Right renal pelvis (tissue), 4 donors: ENCODE data around the gene NTRK3. TPM values are rescaled to one million over a fixed set of nuclear protein-coding genes. Genes with fewer than 3 reads are reported as not detected.

Experiments
- DNase-seq, 4 donors: peaks; one replicate each; pipeline ENCODE4 v3.0.0-alpha.2; 2013; ENCODE audit warnings: low read depth in 4 of 4, low spot score in 3 of 4, missing footprints in 1 of 4
- polyA plus RNA-seq, 4 donors: library from polyadenylated mRNA; unstranded; fragments of 120-200 nt; gene quantifications; one replicate each; pipeline ENCODE4 v1.2.1, GENCODE V29; 2013; ENCODE audit not compliant: insufficient read length in 4 of 4

NTRK3 gene
- polyA plus RNA-seq, 4 donors: 9.3 to 15.6 (median 13.5) TPM

DNA sequence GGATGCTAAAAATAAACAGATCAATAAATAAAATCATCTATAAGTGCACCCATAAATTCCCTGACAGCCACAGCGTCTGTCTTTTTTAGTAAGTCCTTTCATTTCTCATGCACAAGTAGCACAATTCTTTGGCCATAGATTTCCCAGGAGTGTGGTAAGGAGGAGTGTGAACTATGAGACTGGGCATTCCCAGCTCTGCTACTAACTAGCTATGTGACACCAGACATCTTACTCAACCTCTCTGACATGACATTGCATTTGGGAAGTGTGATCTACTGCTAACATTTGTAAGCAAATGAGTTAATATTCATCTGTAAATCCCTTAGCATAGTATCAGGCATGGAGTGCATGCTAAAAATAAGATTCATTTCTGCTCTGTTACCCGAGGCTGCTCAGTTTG is 301.7 kb downstream of the NTRK3 start:
- no peak for DNase-seq

DNA sequence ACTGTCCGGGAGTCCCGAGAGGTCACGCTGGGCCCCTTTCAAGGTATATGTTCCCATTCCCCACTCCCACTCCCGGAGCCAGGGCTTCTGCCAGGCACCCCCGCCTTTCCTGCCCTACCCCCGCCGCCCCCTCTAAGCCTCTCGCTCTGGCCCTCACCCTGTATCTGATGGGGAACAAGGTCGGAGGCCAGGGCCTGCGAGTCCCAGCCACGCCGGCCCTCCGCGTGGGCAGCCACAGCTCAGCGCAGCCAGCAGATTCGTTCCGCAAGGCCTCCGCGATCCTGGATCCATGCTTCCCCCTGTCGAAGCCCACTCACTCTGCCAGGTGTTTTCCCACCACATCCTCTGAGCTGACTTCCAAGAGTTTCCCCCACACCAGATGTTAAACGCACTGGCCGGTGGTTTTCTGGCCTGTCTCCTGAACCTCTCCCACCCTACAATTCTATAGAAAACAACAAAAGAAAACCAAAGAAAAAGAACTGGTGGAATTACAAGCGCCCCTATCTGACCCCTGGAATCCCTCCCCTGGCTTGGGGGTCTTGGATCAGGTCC is 303.7 kb downstream of the NTRK3 start:
- no peak for DNase-seq

DNA sequence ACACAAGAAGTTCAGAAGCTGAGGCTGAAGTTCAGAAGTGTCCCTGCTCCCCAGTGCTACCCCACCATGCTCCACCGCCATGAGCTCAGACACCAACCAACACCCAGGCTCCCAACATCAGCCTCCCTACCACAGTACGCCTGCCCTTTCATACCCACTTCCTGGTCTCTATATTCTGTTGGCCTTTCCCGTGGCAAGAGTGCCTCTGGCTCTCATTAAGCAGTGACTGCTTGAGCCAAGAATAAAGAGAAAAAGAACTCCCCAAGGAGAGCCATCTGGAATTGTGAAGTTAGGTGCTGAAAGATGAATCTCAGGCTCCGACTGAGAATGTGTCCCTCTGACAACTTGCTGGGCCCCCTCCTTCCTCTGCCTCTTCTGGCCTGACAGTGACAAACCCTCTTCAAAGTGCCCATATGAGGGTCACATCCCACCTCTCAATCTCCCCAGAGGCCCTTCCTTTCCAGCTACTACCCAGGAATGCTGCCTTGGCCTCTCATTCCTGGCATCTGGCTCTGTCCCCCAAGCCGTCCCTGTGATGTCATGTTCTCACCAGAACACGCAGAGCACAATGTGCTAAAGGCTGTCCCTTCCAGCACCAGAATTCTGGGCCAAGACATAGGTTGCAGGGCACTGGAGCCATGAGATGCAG is 306.8 kb downstream of the NTRK3 start:
- DNase-seq: no peak

DNA sequence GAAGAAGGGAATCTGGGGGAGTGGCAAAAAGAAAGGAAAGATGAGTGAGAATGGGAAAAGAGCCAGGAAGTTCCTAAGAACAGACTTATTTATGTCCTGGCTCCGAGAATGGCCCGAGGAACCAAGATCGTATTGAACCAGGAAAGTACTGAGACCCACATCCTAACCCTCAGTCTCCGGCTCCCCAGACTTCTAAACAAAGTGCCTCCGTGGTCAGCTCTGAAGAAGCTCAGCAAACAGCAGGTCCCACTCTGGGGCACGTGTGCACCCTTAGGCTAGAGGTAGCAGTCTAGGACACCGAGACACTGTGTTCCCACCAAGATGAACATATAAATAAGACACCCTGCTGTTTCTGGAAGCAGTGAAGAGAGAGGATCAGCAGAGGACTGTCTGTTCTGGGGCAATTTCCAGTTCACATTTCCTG is 307.4 kb downstream of the NTRK3 start:
- no peak for DNase-seq

DNA sequence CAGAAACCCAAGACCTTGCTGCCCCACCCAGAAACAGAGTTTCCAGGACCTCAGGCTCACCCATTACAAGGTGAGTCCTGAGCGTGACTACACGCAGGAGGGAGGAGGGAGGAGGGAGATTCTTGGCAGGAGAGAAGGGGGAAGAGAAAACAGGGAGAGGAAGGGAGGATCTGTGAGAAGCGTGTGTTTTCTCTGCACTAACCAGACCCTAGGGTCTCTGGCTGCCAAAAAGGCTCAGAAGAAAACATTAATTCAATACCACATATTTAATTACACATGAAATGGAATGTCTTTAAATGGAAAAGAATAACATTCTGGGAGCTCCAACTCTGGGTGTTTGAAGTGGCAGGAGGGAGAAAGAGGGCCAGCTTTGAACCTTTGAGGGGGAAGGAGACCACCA is 309.0 kb downstream of the NTRK3 start:
- no peak for DNase-seq

DNA sequence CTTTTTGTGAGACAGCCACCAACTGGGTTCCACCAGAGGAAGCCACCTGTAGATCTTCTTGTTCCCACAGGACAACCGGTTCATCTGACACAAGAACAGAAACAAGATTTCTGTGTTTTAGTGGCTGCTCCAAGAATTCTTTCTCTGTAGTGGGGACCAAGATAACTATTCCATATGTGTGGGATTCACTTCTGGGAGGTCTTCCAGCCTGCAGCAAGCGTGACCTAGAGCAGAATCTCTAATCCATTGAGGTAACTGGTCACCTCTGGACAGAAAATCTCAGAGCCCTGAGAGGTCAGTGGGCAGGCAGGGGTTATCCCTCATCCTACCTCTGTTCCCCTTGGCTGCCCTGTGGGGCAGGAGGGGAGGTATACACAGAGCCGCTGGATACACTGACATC is 311.3 kb downstream of the NTRK3 start:
- no peak for DNase-seq

DNA sequence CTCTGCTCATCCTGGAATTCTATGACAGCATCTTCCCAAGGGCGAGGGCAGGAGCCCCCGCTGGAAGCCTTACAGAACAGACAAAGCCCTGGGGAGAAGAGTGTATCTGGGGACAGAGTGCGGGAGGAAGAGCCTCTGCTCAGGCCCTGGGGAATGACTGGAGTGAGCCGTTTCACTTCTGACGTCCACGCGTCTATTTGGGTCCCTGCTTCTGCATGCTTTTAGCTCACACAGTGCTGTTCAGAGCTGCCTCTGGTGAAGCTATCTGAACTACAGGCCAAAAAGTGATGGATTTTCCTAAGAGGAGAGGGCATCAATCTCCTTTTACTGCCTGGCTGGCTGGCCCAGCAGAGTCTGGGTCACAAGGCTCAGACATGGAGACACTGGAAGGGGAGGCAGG is 311.8 kb downstream of the NTRK3 start:
- no peak for DNase-seq

DNA sequence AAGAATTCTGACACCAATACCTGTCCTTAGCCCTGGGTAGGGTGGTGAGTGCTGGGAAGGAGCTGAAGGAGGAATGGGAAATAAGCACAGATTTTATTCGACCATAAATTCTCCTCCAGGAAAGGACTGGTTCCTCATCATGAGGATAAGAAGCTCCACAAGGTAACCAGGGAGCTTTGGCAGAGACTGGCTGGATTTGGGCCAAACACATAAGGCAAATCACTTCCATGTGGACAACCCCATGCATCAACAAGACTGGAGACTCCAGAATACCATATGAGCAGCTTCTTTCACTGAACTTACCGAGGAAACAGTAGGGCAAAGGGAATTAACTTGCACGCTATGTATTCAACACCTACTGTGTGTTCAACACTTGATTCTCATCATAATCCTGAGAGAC is 312.5 kb downstream of the NTRK3 start:
- no peak for DNase-seq

DNA sequence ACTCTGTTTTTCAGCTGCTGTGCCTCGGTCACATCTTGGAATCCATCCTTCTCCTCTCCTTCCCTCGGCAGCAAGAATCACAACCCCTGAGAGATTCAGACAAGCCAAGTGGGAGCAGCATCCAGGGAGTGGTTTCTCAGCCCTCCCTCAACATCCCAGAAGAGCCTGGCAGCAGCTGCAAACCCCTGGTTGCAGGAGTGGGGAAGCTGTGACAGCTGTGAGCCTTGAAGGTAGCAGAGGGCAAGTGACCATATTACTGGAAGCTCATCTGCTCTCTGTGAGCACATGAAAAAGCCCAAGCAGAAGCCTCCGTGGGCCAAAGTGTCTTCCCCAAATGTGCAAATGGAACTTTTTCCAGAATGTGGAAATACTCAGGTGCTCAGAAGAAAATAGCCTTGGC is 312.9 kb downstream of the NTRK3 start:
- no peak for DNase-seq

DNA sequence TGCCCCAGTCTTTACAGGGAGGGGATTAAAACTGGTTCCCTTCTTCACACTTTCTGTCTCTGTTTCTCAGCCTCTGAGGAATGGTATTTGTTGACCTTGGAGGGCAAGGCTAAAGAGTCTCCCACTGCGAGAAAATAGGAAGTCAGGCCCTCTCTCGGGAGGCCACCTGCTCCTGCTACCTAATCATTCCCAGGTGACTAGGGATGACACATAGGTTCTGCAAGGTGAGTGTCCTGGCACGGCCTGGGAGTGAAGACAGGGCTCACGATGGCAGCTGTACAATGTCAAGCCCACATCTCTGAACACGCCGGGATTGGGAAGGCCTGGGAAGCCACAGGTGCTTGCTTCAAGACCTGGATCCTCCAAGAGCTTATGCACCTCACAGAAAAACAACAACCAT is 314.2 kb downstream of the NTRK3 start:
- no peak for DNase-seq

DNA sequence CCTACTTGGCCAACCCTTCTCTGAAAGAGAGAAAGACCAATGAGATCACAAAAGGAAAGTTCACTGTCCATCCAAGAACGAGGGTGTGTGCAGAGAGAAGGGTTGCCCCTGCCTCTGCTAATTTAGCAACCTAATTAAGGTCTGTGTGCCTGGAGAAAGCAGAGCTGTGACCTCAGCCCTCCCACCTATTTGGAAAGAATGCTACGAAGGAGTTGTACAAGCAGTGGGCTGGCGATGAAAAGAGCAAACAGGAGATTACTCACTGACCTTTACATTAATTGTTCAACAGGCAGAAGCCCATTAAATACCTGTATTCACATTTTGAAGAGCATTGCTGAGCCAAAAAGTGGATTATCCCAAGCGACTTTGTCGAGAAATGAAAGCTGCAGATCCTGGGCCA is 314.9 kb downstream of the NTRK3 start:
- no peak for DNase-seq

DNA sequence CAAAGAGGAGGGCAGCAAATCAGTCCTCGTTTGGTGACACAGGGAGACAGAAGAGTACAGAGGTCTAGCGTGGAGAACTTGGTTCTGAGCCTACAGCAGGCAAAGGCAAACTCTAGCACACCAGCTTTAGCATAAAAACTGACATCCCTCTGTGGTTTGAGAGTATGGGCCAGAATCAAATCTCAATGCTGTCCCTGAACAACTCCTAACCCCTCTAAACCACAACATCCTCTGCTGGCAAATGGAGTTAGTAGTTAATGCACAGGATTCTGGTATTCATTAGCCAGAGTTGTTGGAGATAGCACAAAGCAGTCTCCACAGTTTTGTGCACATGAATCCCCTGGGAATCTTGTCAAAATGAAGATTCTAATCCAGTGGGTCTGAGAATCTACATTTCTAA is 315.8 kb downstream of the NTRK3 start:
- DNase-seq: no peak

DNA sequence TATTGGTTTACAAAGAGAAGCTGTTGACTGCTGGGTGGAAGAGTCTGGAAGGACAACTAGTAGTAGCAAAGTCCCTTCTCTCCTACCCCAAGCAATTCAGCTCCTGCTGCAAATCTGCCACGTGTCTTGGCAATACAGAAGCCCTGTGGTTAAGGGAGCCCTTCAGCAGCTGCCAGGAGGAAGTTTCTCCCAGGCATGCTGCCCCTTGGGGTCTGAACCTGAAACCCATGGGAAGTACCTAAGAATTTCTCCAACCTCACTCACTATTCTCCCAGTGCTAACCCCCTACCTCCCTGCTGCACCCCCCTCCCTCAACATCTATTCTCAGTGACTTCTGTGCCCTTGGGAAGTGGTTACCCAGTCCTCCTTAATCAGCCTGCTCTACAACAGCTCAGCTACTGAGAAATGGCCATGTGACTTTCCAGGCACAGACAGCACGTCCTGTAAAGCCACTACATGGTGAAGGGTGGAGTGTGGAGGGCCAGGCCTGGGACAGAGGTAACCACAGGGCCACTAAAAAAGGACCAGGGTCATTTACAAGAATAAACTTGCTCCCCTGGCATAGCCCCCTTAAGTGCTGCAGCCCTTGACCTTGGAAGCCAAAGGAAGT is 316.6 kb downstream of the NTRK3 start:
- DNase-seq: no peak

DNA sequence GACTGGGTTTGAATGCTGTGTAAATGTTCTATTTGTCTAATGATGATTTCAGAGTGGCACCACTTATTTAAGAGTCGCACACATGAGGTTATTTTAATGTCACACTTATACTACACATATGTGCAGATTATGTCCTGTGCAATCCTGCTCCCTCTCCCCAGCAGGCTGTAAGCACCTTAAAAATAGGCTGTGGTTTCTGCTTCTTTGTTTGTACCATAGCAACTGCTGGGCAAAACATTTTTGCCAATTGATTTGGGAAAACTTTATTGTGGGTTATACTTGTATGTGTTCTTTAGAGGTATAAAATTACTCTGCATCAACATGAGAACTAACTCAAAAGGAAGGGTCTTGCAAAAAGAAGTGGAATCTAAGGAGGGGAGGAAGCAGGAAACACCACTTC is 318.5 kb downstream of the NTRK3 start:
- DNase-seq: no peak

DNA sequence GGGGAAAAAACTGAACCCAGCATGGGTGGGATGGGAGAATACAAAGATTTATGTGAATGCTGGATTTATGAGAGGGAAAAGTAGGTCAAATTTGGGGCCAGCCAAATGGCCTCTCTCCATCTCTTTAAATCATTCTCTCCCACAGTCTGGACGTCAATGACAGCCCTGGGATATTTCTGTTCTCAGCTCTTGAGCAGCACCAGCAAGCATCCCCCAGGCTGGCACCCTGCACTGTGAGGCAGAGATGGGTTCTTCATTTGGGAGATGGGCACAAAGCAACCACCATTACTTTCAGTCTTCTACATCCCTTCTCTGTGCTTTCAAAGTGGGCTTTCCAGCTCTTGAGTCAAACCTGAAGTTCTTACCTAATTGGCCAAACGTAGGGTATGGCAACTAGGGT is 321.0 kb downstream of the NTRK3 start:
- DNase-seq: no peak

DNA sequence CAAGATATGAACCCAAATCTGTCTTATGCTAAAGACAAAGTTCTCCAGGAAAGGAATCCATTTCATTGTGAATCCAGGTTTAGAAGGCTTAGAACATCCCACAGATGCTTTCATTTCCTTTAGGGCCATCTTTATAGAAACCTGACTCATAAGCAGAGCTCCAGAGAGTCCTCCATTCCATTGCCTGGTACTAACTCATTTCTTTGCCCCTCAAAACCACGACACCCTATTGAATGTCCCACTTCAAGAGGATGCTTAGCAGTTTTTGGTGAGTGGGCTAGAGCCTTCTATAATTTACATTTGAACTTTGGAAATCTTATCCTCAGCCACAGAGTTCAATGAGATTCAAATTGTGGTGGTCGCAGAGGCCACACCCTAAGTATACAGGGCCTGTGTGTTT is 325.0 kb downstream of the NTRK3 start:
- DNase-seq: no peak

DNA sequence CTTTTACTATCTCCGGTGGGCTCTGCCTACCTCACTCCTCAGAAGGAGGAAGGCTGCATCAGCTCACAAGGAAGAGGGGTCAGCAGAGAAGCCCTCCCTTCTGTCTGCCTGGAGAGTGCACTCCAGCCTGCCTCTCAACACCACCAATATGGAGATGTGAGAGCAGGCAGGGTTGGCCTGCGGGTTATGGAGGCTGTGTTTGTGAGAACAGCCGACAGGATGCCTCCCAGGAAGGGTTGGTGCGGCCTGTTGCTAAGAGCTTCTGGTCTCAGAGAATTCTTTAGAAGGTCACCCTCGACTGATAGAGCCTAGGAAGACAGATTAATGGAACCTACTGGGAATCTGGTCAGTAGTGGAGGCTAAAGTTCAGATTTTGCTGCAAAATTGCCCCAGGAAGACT is 326.1 kb downstream of the NTRK3 start:
- DNase-seq: no peak

DNA sequence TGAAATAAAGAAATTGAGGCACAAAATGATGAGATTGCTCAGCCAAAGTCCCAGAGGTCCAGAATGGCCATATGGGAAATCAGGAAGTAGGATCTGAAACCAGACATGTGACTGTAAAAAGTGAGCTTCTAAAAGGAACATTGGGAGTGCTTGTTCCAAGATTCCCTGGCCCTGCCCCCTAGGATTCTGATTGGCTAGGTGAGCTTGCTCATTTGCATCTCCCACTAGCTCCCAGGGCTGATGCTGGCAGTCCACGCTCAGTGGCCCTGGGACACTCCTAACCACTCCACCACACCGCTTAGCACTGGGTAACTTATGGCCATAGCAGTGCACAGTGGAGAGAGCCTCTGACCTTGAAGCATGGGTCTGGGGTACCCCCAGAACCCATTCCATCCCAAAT is 326.7 kb downstream of the NTRK3 start:
- no peak for DNase-seq

DNA sequence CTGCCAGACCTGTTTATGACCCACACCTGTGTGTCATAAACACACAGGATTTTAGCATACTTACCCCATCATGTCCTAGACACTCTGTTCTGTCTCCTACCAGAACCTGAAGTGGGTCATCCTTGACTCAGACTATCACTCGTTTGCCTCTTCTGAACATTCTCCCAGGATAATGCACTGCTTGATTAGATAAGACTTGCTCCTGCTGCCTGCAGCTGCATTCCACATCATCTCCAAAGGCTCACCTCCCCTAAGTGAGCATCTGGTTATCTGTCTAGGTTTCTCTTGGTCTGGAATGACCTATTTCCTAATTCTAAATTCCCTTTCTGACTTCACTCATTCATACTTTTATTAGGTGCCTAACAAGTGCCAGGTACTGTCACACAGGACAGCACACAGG is 332.1 kb downstream of the NTRK3 start:
- DNase-seq: no peak

DNA sequence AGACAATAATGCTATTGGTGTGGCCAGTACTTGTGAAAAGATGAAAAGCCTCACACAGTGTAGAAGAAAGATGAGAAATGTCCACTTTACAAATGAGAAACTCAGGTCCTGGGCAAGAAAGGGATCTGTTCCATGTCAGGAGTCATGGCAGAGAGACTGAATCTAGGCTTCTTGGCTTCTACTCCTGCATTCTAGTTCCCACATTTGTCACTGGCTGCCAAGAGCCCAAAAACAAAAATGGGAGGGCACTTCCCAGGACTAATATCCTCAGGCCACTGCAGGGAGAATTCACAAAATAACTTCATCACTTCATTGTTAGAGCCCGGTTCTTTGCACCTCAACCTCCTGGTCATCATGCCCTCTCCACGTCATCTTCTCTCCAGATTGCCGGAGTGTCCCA is 337.5 kb downstream of the NTRK3 start:
- DNase-seq: no peak

DNA sequence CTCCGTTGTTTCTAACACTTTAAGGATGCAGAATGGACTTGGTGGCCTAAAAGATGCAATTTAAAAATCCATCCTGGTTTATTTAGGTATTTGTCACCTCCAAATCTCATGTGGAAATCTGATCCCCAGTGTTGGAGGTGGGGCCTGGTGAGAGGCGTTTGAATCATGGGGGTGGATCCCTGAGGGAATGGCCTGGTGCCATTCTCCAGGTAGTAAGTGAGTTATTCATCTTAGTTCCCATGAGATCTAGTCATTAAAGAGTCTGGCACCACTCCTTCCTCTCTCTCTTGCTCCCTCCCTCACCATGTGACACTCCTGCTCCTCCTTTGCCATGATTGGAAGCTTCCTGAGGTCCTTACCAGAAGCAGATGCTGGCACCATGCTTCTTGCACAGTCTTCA is 339.1 kb downstream of the NTRK3 start:
- no peak for DNase-seq

DNA sequence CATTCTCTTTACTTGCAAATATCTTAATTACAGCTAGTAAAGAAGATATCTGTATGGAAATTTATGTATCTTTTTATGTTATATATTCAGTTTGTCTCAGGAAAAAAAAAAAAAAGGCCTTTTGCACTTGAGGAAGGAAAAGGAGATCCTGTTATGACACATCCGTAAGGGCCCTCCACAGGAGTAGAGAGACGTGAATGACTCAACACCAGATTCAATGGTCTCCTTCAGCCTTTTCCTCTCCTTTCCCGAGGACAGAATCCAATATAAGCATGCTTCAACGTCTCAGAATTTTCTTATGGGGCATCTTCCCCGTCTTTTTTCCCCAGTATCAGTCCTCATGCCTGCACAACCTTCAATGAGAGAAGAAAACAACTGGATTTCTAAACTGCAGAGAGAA is 340.3 kb downstream of the NTRK3 start:
- DNase-seq: no peak

DNA sequence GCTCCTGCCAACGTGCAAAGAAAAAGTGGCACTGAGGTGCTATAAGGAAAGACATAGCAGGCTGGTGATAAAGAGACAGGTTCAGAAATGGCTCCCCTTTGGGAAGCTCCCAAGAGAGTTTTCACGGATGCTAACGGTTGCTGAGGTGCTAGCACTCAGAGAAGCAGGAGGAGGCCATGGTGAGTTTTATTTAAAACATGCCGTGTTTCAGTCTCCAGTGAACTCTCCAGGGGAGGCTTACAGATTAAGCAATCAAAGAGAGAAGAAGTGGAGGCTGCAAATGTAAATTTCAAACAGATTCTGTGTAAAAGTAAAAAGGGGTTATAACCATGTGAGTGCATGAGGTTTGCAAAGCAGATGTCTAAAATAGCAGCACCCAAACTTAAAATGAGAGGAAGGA is 346.2 kb downstream of the NTRK3 start:
- no peak for DNase-seq
